Measurements from ENCODE around the gene ERCC3.

The ERCC3 gene

DNA sequence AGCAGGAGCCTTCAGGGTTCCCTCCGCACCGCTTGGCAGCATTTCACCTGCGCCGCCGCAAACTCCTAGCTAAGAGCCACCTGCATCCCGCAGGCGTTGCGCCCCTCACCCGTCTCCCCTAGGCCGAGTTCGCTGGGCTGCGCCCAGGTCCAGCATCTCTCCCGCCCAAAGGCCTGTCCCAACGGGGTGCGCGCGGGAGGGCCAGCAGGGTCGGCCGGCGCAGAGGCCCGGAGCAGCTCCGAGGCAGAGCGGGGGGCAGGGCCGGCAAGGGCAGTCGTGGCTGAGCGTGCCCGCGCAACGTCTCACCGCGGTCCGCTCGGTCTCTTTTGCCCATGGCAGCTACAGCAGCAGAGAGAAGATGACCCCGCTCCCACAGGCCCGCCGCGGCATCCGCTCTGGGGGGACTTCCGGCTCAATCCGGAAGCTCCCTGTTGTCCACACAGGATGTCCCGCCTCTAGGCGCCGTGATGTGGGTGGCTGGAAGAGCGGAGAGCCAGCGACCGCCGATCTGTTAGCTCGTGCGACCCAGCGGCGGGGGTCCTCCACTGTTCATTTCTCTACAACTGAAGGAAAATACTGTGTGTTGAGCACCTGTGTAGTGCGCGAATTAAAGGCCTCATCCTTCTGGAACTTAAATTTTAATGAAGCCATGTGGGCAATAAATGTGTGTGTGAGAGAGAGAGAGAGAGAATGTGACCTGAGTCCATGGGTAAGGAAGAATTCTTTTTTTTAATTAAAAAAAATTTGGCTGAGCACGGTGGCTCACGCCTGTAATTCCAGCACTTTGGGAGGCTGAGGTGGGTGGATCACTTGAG, at the start of gene ERCC3:
ERCC3 (minus strand) TSS at position 397 of the 815 bp plus-strand sequence; CDS start at position 334, 63 bp downstream.
- peak in 54 of 56 donors; percentile 15 to 86 (median 66) for DNase-seq

GRCh38 chr2:127343277-127343676, 49.3 kb upstream of the ERCC3 start:
- DNase-seq: no peak

DNA sequence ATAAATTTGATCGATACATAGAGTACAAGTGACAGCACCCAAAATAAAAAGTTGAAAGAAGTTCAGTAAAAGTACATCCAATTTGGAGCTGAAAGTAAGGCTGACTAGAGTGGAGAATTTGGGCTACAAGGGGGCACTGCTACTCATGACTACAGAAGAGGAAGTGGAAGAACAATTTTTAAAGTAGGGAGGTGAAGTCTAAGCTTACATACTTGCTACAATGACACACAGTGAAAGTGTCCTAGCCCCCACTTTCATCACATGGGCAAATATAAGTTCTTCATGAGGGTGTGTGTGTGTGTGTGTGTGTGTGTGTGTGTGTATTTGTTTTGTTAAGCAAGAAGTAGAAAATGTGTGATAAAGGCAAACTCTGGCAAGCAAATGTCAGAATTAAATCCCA, 48.2 kb upstream of the ERCC3 start:
- no peak for DNase-seq

- DNase-seq: no peak
These were observed 38.4 kb upstream of the ERCC3 start for GRCh38 chr2:127332335-127332734.

DNA sequence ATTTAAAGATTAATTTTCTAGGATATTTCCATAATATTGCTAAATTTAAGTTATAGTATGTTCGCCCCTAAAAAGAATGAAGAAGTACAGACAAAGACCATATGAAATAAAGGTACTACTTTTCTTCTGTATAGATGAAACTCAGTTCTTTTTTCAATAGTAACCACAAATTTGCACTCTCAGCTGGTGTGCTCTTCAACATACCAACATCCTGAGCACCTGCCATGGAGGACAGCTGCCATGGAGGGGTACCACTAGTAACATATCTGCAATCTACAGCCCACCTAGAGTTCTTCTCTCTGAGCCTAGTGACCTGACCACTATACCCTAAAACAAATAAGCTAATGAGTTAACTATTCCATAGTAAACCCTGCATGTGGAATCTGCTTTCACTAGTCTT, 36.8 kb upstream of the ERCC3 start:
- no peak for DNase-seq

- no peak for DNase-seq
These were observed 32.5 kb upstream of the ERCC3 start for GRCh38 chr2:127326289-127326945.

- peak in 2 of 56 donors; percentile 16 to 35 for DNase-seq
These were observed 30.7 kb upstream of the ERCC3 start for GRCh38 chr2:127324635-127325034.

- DNase-seq: no peak
These were observed 27.4 kb upstream of the ERCC3 start for GRCh38 chr2:127321303-127321702.

DNA sequence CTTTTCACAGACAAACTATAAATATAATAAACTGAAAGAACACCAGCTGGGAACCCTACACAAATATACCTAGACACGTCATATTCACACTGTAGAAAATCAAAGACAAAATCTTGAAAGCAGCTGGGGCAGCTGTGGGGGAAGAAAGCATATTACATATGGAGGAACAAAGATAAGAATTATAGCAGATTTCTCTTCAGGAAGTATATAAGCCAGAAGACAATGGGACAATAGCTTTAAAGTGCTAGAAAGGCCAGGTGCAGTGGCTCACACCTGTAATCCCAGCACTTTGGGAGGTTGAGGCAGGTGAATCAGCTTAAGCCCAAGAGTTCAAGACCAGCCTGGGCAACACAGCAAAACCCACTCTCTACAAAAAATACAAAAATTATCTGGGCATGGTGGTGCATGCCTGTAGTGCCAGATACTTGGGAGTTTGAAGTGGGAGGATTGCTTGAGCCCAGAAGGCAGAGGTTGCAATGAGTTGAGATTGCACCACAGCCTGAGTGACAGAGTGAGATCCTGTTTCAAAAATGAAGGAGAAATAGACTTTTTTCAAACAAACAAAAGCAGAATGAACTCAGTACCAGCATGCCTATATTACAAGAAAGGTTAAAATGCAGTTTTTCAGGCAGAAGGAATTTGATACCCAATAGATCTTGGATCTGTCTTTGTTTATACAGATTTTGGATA, 26.8 kb upstream of the ERCC3 start:
- no peak for DNase-seq

DNA sequence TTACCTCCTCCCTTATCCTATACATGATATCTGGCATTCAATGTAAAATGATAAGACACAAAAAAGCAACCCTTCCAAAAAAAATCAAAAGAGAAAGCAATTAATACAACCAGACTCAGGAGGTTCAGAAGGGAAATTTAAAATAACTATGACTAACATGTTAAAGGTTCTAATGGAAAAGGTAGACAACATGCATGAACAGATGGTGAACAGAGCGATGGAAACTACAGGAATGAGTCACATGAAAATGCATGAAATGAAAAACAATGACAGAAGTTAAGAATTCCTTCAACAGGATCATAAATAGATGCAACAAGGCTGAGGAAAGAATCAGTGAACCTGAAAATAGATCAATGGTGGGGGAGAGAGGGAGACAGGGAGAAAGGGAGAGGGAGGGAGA, 26.1 kb upstream of the ERCC3 start:
- no peak for DNase-seq

GRCh38 chr2:127314193-127314988, 20.4 kb upstream of the ERCC3 start:
- no peak for DNase-seq

- no peak for DNase-seq
These were observed 19.5 kb upstream of the ERCC3 start for GRCh38 chr2:127313406-127313805.

GRCh38 chr2:127310980-127311379, 17.0 kb upstream of the ERCC3 start:
- DNase-seq: no peak

DNA sequence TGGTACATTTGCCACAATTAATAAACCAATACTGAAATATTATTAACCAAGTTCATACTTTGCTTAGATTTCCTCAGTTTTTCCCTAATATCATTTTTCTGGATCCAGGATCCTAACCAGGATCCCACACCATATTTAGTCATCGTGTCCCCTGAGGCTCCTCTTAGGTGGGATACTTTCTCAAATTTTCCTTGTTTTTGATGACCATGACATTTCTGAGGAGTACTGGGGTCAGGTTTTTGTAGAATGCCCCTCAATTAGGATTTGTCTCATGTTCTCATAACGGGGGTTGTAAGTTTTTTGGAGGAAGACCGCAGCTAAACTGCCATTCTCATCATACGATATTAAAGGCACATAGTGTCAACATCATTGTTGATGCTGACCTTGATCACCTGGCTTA, 15.5 kb upstream of the ERCC3 start:
- no peak for DNase-seq

GRCh38 chr2:127308586-127309138, 14.7 kb upstream of the ERCC3 start:
- DNase-seq: no peak

DNA sequence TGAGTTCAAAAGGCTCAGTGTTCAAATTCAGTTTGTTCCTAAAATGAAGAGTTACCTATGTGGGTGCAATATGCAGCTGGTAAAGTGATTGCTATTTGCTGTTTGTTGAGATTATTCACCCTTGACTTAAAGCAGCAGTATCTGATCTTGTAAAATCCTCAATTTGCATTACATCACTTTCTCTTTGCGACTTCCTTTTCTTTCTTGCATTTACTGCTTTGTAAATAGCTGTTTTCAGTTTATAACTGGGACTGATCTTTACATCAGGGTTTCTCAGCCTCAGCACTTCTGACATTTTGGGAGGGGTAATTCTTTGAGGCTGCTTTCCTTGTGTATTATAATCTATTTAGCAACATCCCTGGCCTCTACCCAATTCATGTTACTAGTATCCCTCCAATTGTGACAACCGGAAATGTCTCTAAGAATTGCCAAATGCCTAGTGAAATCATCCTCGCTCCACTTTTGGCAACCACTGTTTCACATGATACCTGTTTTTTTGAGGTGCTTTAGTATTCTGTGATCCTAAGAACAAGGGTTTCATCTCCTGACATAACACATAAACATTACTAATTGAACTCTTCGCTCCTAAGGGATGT, 12.1 kb upstream of the ERCC3 start:
- DNase-seq: no peak

DNA sequence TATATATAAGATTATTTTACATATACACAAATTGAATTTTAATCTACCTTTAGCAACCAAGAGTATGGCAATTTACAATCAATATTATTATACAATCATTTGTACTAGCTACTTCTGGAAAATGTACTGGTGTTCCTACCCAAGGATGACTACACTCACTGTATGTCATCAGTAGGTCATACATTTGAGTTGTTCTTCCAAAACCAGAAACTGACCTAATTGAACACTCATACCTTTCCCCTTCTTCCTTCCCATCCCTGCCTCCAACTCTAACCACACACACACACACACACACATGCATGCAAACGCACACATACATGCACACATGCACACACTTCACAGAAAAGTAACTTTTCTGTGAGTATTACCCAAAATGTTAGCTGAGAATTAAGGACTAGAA, 8.2 kb upstream of the ERCC3 start:
- DNase-seq: no peak

DNA sequence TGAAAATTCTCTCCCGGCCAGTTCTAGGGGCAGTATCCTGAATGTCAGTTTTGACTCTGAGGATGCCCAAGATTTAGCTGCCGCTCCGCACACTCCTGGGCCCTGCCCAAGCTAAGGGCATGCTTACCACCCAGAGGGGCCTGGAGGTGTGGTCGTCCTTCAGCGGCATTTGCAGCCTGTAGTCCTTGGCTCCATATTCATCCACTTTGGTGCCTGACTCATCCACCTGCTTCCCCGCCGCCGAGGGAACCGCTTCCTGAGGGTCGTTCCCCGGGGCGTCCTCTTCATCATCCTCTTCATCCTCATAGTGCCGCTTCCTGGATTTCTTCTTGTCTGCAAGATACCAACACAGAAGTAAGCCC, 577 bp downstream of the ERCC3 start:
- peak in 2 of 56 donors; percentile 44 to 50 for DNase-seq

GRCh38 chr2:127288274-127288673, 5.7 kb downstream of the ERCC3 start:
- no peak for DNase-seq

GRCh38 chr2:127283275-127283674, 10.7 kb downstream of the ERCC3 start:
- no peak for DNase-seq

GRCh38 chr2:127280693-127281092, 13.3 kb downstream of the ERCC3 start:
- no peak for DNase-seq

All from amygdala (tissue), 56 donors.